Hindlimb muscle (tissue), 1 donor: ENCODE results near the gene HNRNPF. TPM values are rescaled to one million over a fixed set of nuclear protein-coding genes. Genes with fewer than 3 reads are reported as not detected.

Experiments
- DNase-seq: peaks from one replicate; pipeline ENCODE4 v3.0.0-alpha.2; 2013
- polyA plus RNA-seq: library from polyadenylated mRNA; unstranded; fragments of 120-200 nt; gene quantifications from one replicate; pipeline ENCODE4 v1.2.1, GENCODE V29; 2013; ENCODE audit not compliant: insufficient read length

HNRNPF gene
- polyA plus RNA-seq, 1 donor: 109 TPM

DNA sequence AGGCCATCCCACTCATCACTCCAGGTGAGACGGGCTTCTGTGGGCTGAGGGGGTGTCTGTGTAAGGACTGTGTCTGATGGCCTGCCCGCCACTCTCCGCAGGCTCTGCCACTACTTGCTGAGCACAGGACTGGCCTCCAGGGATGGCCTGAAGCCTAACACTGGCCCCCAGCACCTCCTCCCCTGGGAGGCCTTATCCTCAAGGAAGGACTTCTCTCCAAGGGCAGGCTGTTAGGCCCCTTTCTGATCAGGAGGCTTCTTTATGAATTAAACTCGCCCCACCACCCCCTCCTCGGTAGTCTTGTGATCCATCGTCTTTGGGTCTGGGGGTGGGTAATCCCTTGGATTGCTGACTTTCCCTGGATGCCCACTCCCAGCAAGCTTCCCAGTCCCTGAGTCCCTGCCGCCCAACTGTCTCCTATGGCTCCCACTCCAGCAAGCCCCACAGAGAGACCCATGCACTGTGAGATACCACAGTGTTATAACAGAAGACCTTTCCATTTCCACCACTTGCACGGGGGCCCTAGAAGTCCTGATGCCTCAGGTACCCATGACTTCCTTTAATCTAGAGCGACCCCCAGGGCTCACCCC lies 32.8 kb downstream of the HNRNPF start:
- no peak for DNase-seq

DNA sequence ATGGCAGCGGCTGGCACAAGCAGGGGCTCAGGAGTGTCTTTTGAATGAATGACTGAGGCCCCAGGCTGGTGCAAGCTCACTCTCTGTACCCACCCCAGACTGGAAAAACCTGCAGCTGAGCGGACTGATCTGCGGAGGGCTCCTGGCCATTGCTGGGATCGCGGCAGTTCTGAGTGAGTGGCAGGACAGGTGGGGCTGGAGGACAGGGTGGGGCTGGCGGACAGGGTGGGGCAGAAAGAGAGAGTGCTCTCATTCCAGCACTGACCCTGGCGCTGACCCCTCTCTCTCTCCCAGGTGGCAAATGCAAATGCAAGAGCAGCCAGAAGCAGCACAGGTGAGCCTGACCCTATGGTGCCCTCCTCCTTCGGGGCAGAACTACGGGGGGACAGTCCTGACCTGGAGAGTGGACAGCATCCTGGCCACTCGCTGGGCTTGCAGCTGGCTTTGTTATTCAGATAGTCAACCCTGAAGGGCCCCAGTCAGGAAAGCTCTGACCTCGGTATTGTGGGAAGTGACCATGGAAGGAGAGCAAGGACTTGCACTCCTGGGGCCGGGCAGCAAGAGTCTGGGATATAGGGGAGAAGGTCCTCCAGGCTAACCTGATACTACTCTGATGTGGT lies 33.5 kb downstream of the HNRNPF start:
- DNase-seq: no peak

DNA sequence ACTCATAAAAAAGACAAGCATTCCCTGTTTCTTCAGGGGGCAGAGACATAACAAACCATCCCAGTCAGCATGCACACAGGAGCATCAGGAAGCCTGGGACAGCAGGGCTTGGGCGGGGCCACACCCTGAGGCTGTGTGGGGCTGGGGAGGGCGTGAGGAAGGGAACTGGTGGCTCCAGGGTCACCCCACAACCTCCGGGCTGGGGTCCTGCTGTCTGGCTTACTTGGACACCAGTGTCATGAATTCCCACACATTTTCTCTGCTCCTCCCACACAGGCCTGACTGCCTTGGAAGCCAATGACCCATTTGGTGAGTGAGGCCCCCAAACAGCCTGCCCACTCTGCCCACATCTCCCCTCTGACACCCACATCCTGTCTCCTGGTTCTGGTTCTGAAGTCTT lies 34.8 kb downstream of the HNRNPF start:
- no peak for DNase-seq

DNA sequence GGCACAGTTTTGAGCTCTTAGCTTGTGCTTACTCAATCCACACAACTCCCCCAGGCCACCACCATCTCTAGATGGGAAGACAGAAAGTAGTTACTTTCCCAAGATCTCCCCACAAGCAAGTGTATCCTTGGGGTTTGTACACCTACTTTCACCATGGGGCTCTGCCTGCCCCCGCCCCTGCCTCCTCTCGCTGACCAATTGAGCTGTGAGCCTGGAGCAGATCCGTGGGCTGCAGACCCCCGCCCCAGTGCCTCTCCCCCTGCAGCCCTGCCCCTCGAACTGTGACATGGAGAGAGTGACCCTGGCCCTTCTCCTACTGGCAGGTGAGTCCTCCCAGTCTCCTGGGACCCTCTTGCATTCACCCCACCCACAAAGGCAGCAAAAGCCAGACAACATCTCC lies 35.5 kb downstream of the HNRNPF start:
- no peak for DNase-seq

DNA sequence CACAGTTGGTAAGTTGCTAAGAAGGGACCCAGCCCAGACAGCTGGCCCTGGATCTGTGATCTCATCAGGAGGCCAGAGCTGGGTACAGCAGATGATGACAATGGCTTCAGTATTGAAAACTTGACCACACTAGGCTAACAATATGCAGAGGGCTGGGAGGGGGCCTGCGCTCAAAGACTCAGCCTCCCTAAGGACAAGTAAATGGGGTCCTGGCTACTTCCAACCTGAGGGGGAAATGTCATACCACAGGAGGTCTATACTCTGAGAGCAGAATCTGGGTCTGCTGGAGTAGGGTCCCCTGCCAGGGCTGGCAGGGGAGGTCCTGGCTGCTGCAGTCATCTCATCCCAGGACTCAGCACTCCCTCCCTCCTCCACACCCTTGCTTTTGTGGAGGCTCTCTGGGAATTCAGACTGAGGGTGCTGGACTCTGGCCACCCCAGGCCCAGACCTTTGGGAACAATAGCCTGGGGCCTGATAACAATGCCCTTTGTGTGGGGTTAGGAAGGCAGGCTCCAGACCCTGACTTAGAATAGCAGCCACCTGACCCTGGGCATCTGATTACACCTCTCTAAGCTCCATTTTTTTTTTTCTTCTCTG lies 36.1 kb downstream of the HNRNPF start:
- DNase-seq: no peak

DNA sequence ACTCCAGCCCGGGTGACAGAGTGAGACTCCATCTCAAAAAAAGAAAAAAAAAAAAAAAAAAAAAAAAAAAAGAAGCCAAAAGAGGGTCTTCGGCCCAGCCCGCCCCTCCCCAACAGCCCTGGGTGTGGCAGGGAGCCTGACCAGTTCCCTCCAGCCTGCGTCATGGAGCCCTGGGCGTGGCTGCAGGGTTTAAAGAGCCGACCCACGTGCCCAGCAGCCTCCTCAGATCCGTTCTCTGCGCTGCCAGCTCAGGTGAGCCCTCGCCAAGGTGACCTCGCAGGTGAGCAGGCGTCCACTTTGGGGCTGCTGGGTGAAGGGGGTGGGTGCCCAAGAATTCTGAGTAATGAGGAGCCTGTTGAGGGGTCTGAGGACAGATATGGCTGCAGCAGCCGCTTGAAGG lies 37.6 kb downstream of the HNRNPF start, which contains the start of gene FXYD4:
Gene FXYD4, plus strand, starts transcription at position 219 of the 400 bp plus-strand sequence. CDS start 2,111 bp downstream, outside the sequence.
- DNase-seq: no peak

DNA sequence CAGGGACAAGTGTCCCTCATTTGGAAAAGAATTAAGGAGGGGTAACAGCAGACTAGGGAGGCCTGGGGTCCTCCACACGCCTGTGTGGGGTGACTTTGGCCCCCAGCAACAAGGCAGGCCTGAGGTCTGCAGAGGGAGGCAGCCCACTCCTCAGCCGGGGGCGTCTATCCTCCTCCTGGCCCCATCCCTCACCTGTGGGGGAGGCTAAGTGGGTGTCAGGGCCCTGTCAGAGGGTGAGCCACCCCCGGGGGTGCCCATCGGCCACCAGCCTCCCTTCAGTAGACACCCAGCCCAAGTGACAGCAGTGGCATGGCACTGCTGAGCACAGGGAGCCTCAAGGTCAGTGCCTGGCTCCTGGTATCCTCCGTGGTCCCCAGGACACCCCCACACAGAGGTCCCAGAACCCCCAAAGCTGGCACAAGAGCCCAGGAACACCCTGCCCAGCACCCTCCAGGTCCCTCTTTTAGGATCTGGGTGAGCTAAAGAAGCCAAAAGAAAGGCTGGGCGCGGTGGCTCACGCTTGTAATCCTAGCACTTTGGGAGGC lies 38.2 kb downstream of the HNRNPF start:
- DNase-seq: no peak

DNA sequence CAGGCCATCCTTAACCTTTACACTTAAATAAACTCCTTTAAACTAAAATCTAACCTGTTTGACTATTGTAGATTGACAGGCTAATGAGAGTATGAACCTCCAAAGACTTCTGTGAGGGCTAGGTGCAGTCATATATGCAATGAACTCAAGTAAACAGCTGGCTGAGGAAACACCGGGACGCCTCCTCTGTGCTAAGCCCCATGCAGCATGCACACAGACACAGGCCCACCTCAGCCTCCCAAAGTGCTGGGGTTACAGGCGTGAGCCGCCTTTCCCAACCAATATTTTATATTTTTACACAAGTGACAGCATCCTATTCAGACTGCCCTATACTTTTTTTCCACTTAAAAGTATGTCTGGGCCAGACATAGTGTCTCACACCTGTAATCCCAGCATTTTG lies 39.1 kb downstream of the HNRNPF start:
- DNase-seq: no peak

DNA sequence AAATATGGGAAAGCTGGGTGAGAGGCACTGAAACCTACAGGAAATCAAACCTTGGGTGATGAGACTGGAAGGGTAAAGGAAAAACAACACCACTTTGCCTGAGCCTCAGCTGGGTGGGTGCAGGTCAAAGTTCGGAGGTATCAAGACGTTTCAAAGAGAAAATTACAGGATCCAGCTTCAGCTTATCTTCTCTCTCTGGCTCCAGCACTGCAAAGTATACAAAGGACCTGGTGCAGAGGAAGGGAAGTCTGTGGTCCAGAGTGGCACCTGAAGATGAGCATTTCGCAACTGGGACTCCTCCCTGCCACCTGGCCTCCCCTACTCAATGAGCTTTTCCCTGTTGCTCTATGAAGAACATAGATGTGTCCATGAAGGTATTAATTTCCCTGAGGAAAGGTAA lies 44.0 kb downstream of the HNRNPF start:
- no peak for DNase-seq

DNA sequence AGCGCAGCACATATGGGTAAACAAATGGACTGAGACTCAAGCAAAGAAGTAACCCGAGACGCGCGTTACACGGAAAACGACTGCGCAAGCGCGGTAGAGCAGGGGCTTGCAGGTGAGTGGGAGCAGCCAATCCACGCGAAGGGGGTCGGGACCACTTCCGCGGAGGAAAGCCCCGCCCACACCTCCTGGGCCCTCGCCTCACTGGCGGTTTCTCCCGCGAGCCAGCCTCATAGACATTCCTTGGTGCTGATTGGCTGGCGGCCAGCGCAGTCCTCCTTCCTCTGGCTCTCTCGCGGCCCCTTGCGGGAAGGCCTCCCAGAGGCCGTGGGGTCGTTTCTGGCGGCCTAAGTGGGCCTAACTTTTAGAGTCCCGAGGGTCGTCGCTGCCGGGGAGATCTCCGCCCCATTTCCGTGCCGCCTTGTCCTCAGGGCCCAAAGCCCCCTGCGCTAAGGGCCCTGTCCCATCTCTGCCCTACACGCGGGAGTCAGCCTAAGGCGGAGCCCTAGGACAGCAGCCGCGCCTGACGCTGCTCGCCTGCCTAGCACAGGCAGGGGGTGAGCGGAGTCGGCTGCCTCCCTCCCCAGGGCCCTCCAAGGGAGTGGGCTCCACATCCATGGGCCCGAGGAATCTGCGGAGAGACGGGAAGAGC lies 46.7 kb downstream of the HNRNPF start:
- peak; percentile 85 for DNase-seq

DNA sequence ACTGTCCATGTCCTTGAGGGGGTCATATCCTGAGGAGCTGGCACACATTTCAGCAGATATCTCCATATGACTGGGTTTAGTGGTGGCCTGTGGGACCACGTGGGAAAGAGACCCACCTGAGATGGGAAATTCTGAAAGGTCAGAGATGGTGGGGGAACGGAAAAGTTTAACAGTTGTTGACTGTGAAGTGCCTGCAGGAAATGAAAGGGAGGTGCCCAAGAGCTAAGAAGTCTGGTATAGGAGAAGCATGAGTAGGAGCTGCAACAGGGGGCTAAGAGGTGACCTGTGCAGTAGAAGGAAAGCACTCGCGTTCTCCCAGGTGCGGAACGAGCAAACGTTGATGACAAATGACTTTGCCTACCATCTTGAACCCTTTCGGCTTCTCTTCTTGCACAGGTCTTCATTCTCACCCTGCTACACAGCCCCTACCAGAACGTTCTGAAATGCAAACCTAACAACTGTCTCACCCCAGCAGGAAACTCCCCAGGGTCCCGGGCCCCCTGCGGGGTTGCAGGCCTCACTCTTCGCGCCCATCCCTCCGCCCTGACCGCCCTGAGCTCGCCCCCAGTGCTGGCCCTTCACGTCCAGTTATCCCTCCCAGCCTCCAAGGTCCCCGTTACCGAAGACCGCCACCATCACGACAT lies 47.3 kb downstream of the HNRNPF start:
- no peak for DNase-seq

DNA sequence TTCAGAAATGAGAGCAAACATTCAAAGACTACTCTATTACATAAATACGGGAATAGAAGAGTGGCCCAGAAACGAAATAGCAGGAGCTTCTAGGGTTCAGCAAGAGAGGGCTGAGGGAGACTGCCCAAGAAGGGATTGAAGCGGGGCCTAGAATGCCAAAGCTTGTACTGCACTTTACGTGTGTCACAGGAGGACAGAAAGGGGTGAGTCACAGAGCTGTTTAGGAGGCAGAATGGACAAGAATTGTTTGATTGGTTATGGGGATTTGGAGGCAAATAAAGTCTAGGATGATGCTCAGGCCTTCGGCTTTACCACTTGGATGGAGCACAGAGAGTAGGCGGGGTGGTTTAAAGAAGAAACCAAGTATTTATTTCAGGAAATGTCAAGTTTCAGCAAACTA lies 48.9 kb downstream of the HNRNPF start:
- DNase-seq: no peak

DNA sequence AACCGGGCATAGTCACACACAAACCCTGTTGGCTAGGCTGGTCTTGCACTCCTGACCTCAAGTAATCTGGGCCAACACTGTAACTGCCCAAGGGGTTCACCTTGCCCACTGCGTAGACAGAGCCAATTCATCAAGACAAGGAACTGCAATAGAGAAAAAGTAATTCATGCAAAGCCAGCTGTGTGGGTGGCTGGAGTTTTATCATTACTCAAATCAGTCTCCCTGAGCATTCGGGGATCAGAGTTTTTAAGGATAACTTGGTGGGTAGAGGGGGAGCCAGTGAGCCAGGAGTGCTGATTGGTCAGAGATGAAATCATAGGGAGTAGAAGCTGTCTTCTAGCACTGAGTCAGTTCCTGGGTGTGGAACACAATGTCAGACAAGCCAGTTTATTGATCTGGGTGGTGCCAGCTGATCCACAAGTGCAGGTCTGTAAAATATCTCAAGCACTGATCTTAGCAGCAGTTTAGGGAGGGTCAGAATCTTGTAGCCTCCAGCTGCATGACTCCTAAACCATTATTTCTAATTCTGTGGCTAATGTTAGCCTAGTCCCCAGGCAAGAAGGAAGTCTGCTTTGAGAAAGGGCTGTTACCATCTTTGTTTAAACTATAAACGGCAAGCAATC lies 53.1 kb downstream of the HNRNPF start:
- DNase-seq: no peak

DNA sequence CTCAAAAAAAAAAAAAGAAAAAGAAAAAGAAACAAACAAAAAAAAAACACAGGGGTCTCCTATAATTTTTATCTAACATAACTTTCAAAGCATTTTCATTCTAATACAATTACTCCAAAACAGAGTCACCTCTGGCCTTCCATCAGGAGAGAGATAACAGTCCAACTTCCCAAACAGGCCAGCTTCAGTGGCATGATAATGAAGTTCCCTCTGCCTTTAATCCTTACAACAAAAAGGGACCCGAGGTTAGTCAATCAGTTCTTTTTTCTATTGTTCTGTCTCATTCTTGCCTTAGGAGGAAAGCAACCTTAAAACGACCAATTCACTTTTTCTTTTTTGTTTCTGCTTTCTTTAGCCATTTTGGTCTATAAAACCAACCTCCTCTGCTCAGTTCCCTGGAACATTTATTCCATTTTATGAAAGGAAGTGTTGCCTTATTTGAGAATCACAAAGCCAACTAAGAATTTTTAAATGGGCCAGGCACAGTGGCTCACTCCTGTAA lies 54.1 kb downstream of the HNRNPF start:
- DNase-seq: no peak

DNA sequence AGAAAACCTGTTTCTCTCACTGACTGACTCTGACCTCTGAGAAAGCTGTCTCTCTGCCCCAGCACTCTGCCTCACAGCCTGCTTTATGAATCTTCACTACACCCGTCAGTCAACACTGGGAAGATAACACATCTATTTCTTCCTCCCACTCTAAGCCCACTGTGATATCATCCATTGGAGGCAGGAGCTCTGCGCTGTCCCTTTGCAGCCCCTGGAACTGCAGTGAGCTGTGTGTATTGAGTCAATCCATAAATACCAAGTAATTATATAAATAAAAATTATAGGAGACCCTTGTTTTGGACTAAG lies 54.7 kb downstream of the HNRNPF start:
- DNase-seq: no peak

DNA sequence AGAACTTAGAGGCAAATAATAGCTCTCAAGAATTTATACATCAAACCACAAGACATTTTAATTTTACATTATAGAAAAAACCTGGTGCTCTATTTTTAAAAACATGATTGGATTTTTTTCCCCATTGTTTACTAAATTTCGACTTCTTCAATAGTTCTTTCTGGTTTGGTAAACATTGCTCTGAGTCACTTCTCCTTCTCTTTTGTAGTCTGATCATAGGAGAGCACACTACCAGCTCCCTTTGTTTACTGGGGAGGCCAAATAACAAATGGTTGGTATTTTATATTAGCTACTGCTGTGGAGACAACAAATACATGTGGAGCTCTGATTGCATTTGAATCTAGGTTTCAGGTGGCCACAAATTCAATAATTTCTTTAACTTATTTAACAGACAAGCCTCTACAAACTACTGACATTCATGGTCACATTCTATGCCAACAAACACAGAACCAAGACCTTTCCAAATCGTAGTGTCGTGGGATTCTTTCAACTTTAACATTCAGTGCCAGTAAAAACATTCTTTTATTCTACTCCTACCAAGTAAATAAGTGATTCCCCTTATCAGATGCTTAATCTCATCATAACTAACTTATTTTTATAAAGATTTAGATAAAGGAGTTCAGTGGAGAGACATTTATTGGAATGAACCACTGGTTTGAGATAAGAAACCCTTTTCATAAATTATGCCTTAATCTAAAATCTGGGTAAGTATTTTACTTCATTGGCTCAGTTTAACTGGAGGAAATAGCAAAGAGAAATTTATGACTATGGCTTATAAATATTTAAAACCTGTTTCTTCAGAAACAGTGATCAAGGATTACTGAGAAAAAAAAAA lies 55.3 kb downstream of the HNRNPF start:
- no peak for DNase-seq

DNA sequence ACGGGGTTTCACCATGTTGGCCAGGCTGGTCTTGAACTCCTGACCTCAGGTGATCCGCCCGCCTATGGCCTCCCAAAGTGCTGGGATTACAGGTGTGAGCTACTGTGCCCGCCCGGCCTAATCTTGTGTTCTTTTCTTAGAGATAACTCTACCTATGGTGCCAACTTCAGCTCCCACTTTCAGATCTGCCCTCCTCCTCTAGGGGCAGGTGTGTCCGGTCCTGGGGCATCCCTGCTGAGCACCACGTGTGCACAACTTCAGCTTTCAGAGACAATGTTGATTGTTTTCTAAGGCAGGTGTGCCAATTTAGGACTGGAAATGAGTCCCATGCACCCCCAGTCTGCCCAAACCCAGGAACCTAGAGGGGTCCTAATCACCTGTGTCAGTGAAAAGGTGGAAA lies 56.0 kb downstream of the HNRNPF start:
- no peak for DNase-seq

DNA sequence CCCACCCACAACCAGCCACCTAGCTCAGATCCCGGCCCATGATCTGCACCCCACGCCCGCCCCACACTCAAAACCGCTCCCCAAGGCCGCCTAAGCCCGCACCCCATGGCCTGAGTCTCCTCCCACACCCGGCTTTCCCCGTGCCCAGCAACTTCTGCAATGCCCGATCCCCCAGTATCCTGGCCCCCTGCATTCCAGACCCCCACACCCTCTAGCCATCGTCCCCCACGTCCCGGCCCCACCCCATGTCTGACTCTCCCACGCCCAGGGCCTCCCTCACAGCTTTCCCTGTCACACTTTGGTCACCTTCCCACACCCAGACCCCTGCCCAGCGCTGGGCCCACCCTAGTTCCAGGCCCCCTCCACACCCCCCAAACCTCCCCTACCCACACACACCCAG lies 57.7 kb downstream of the HNRNPF start:
- DNase-seq: no peak

DNA sequence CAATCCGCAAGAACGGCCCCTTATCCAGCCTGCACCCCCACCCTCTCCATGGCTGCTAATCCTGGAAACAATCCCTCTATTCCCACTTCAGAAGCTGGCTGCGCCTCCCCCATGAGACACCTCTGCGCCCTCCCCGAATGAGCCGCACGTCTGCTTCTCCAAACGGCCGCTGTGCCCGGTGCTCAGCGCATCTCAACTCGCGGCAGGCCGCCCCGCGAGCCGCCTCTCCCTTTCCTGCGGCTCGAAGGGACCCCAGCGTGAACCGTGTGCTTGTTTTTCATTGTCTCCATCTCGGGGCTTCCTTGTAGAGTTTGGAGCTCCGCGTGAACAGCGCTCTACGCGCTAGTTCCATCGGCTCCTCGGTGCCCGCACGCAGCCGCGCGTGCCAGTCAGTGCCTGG lies 58.3 kb downstream of the HNRNPF start:
- DNase-seq: no peak

DNA sequence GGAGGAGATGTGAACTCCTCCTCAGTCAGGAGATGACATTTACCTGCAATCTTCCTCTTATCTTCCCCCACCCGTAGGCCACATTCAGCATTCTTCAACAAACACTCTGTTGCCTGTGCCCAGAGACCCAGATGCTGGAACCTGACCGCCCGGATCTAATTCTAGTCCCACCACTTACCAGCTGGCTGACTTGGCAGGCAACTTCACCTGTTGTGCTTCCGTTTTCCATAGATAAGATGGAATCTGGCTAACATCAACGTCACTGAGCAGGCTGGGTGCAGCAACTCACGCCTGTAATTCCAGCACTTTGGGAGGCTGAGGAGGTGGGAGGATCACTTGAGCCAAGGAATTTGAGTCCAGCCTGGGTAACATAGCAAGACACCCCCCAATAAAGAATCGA lies 58.8 kb downstream of the HNRNPF start:
- DNase-seq: no peak

DNA sequence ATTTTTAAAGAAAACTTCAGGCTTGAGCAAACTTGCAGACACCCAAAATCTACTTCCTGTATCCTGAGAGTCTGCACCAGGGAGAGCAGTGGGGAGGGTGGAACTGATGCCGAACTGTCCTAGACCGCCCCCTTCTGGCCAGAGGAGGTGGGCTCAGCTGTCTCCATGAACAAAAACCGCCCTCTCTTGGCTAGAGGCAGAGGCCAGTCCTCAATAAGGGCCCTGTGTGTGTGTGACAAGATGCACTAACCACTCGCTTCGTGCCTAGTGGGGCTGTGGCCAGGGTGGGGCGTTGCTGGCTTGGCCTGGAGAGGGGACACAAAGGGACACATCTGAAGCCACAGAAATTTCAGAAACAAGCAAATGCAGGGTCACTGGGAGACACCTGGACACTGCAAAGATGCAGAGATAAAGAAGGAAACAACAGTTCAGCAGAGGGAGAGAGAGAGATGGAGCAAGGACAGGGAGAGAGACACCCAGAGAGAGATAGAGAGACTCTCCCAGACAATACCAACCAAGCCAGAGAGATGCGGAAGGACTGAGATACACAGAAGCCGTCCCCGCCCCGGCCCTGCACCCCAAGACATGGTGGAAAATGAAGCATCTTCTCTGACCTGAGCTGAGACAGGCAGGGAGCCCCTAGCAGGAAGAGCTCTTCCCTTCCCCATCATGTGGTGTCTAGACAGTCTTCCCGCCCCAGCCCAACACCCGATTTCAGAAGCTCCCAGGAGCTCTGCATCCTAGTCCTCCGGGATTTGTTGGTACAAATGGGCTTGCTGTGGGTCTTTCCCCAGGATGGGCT lies 60.3 kb downstream of the HNRNPF start:
- peak; percentile 82 for DNase-seq
